HEK293 (cell line): ENCODE results near the gene URM1.

Experiments
- CTCF ChIA-PET: fragments of 350-600 bp; formaldehyde crosslinking; extraction: SDS; loops from one replicate; lab custom pipeline; 2021; ENCODE audit warnings: antibody characterized with exemption; lab: Yijun Ruan, JAX
- POLR2A ChIA-PET: fragments of 300-600 bp; formaldehyde crosslinking; extraction: SDS; loops from one replicate; lab custom pipeline; 2020; ENCODE audit warnings: antibody characterized with exemption, inconsistent platforms; lab: Yijun Ruan, JAX
- H3K27ac ChIP-seq: fragments of 200-500 bp; sonication (Bioruptor generic); 2 replicates; pipeline ENCODE4 v1.5.1; 2014; ENCODE audit warnings: low read depth, low read length, control low read depth, inconsistent platforms; ENCODE audit errors: extremely low read depth
- H3K36me3 ChIP-seq, 2 experiments: fragments of 200-500 bp in 1 of 2; sonication (Bioruptor generic) in 1 of 2; 1 replicate in 1 of 2; 2 replicates in 1 of 2; pipeline ENCODE4 v1.5.1; 2014 to 2017; ENCODE audit warnings: inconsistent platforms in 2 of 2, low read length in 2 of 2; ENCODE audit not compliant: control insufficient read depth in 2 of 2, insufficient read depth in 1 of 2
- H3K4me1 ChIP-seq: fragments of 200-500 bp; sonication (Bioruptor generic); 2 replicates; pipeline ENCODE4 v1.5.1; 2014; ENCODE audit warnings: mild to moderate bottlenecking, low read length, inconsistent platforms; ENCODE audit not compliant: control insufficient read depth, insufficient read depth
- H3K4me3 ChIP-seq: 2 replicates; pipeline ENCODE4 v1.5.1; 2011; ENCODE audit warnings: low read depth, mild to moderate bottlenecking, control low read depth, low read length, moderate library complexity
- H3K9me3 ChIP-seq: fragments of 200-500 bp; sonication (Bioruptor generic); 2 replicates; pipeline ENCODE4 v1.5.1; 2014; ENCODE audit warnings: low read depth, low read length, inconsistent platforms; ENCODE audit not compliant: control insufficient read depth, insufficient read depth
- GFI1B ChIP-seq: fragments of 450-650 bp; formaldehyde crosslinking; IDR thresholded peaks from 2 replicates; pipeline ENCODE4 v1.5.1; 2016; ENCODE audit warnings: missing biosample characterization, missing genetic modification characterization
- HOXC10 ChIP-seq: sonication (generic); formaldehyde crosslinking; IDR thresholded peaks from 2 replicates; pipeline ENCODE4 v1.8.1; 2023; ENCODE audit warnings: mild to moderate bottlenecking, missing genetic modification reagents
- KLF8 ChIP-seq: fragments of 450-650 bp; formaldehyde crosslinking; IDR thresholded peaks from 2 replicates; pipeline ENCODE4 v1.5.1; 2016; ENCODE audit warnings: missing biosample characterization, missing genetic modification characterization
- ZBTB17 ChIP-seq: fragments of 450-650 bp; formaldehyde crosslinking; IDR thresholded peaks from 2 replicates; pipeline ENCODE4 v1.5.1; 2016; ENCODE audit warnings: missing biosample characterization, missing genetic modification characterization
- ZBTB48 ChIP-seq: fragments of 450-650 bp; formaldehyde crosslinking; IDR thresholded peaks from 2 replicates; pipeline ENCODE4 v1.5.1; 2016; ENCODE audit warnings: missing biosample characterization, missing genetic modification characterization
- ZFP69B ChIP-seq: fragments of 450-650 bp; formaldehyde crosslinking; IDR thresholded peaks from 2 replicates; pipeline ENCODE4 v1.5.1; 2016; ENCODE audit warnings: missing biosample characterization, missing genetic modification characterization
- ZNF157 ChIP-seq: fragments of 450-650 bp; formaldehyde crosslinking; IDR thresholded peaks from 2 replicates; pipeline ENCODE4 v1.5.1; 2016; ENCODE audit warnings: missing biosample characterization, missing genetic modification characterization
- ZNF248 ChIP-seq: fragments of 450-650 bp; formaldehyde crosslinking; IDR thresholded peaks from 2 replicates; pipeline ENCODE4 v1.5.1; 2017; ENCODE audit warnings: missing biosample characterization, missing genetic modification characterization
- ZNF335 ChIP-seq: fragments of 450-650 bp; formaldehyde crosslinking; conservative IDR thresholded peaks from 2 replicates; pipeline ENCODE4 v1.5.1; 2016; ENCODE audit warnings: missing biosample characterization, missing genetic modification characterization
- ZNF394 ChIP-seq: fragments of 450-650 bp; formaldehyde crosslinking; IDR thresholded peaks from 2 replicates; pipeline ENCODE4 v1.5.1; 2016; ENCODE audit warnings: missing biosample characterization, missing genetic modification characterization, mild to moderate bottlenecking, moderate library complexity, borderline replicate concordance
- ZNF433 ChIP-seq: fragments of 450-650 bp; formaldehyde crosslinking; IDR thresholded peaks from 2 replicates; pipeline ENCODE4 v1.5.1; 2016; ENCODE audit warnings: missing biosample characterization, missing genetic modification characterization, low read depth
- ZNF549 ChIP-seq: fragments of 450-650 bp; IDR thresholded peaks from 2 replicates; pipeline ENCODE4 v1.5.1; 2018; ENCODE audit warnings: missing biosample characterization, missing genetic modification characterization, mild to moderate bottlenecking, inconsistent platforms, moderate library complexity
- ZNF585B ChIP-seq: fragments of 450-650 bp; formaldehyde crosslinking; IDR thresholded peaks from 2 replicates; pipeline ENCODE4 v1.5.1; 2016; ENCODE audit warnings: missing biosample characterization, missing genetic modification characterization
- ZNF670 ChIP-seq: fragments of 450-650 bp; formaldehyde crosslinking; IDR thresholded peaks from 2 replicates; pipeline ENCODE4 v1.5.1; 2016; ENCODE audit warnings: missing biosample characterization, missing genetic modification characterization, low read depth
- ZNF768 ChIP-seq: fragments of 450-650 bp; formaldehyde crosslinking; IDR thresholded peaks from 2 replicates; pipeline ENCODE4 v1.5.1; 2018; ENCODE audit warnings: missing biosample characterization, mild to moderate bottlenecking, missing genetic modification characterization
- TF ChIP-seq, protein P1 (sequence below): fragments of 450-650 bp; formaldehyde crosslinking; IDR thresholded peaks from 2 replicates; pipeline ENCODE4 v1.5.1; 2017; ENCODE audit warnings: missing biosample characterization, missing genetic modification characterization

Gene URM1

DNA sequence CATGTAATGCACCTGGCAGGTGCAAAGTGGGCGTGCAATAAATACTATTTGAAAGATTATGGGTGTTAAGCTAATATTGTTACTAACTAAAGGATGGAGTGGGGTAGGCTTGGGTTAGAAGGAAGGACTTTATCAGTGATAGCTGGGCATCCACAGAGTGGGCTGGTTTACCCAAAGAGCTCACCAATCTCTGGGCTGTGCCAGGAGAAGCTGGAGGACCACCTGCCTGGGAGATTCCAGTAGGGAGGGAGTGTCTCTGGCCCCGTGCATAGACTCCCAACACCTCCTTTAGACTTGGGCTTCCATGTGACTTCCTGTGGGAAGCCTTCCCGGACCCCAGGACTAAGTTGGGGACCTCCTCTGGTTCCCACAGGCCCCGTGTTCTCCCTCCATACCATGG is 5.6 kb upstream of the URM1 start:
- H3K27ac ChIP-seq: no peak overlapping the region
- H3K4me1 ChIP-seq: 0 out of 2 replicates have a peak, but pooled peaks cover 3% of the 10 kb centered on the region
- no peak overlapping the region for H3K4me3 ChIP-seq
- TF ChIP-seq ZNF335: no peak
- no peaks in the 10 kb centered on the region for H3K9me3 ChIP-seq
- CTCF ChIA-PET: interaction anchor here (0.7 kb wide), 1 partner anchor 47 kb away, joined by 3 read pairs; no protein-coding TSS in a partner anchor
- no peaks in the 10 kb centered on the region for H3K36me3 ChIP-seq
- POLR2A ChIA-PET: interaction anchor here (0.6 kb wide), 2 partner anchors 11 to 15 kb away, joined by 3 to 4 read pairs; no protein-coding TSS in a partner anchor

DNA sequence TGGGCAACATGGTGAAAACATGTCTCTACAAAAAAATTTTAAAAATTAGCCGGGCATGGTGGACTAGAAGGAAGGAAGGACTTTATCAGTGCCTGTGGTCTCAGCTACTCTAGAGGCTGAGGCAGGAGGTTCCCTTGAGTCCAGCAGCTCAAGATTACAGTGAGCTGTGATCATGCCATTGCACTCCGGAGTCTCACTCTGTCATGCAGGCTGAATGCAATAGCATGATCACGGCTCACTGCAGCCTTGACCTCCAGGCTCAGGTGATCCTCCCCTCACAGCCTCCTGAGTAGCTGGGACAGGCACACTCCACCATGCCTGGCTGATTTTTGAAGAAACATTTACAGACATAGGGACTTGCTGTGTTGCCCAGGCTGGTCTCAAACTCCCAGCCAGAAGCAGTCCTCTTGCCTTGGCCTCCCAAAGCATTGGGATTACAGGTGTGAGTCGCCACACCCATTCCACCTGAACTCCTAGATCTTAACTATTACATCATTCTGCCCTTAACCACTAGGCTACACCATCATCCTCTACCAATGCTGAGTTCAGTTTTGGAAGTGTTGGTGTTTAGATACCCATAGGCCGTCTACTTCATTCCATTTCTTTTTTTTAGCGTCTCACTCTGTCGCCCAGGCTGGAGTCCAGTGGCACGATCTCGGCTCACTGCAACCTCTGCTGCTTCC is 2.0 kb upstream of the URM1 start:
- H3K4me3 ChIP-seq: no peak overlapping the region
- POLR2A ChIA-PET: interaction anchor here (1.0 kb wide), 1 partner anchor 52 kb away, joined by 4 read pairs; the partner anchor contains the start of gene CERCAM
- no peak overlapping the region for H3K27ac ChIP-seq
- TF ChIP-seq KLF8 (tag by site-specific recombination) (no peak), ZNF585B (tag by site-specific recombination) (no peak), HOXC10 (CRISPR knock-in tag) (no peak), ZNF248 (no peak), ZNF157 (tag by site-specific recombination) (no peak)
- TF ChIP-seq, all 188 proteins: peak for 0
- H3K9me3 ChIP-seq: no peaks in the 10 kb centered on the region
- H3K4me1 ChIP-seq: 0 out of 2 replicates have a peak, but pooled peaks cover 3% of the 10 kb centered on the region
- peaks cover 0 to 9% of the 10 kb centered on the region in 2 experiments; a peak in 1 of 3 replicates for H3K36me3 ChIP-seq
- CTCF ChIA-PET: interaction anchor here (0.5 to 2.3 kb wide), 2 partner anchors 29 to 176 kb away, joined by 3 to 8 read pairs; no protein-coding TSS in a partner anchor

DNA sequence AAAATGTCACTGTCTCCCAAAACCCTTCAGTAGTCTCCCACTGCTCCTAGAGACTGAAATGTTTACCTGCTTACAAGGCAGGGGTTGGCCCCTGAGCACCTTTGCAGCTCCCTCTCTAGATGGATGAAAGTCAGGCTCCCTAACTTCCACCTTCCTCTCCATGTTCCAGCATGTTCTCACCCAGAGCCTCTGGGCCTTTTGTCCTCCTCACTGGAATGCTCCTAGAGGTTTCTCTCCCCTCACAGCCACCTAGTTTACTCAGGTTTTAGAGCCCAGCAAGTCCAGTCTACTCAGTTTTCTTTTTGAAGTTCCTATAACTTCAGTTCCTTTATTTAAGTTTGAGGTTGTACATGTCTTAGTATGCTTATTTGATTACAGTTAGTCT is 815 bp upstream of the URM1 start:
- Histone ChIP-seq H3K36me3 (peaks cover 0 to 13% of the 10 kb centered on the region in 2 experiments; a peak in 1 of 3 replicates), H3K4me3 (peak overlapping the region; percentile 74)
- CTCF ChIA-PET: interaction anchor here (0.7 to 2.9 kb wide), 7 partner anchors 9 to 395 kb away, joined by 3 to 20 read pairs (median 3); no protein-coding TSS in a partner anchor
- TF ChIP-seq ZBTB48 (tag by site-specific recombination) (peak; percentile 11; the same call in 1 of the 2 replicates), GFI1B (no peak)
- TF ChIP-seq, all 188 proteins: peak for 1
- Histone ChIP-seq H3K9me3 (no peaks in the 10 kb centered on the region), H3K27ac (peak overlapping the region; percentile 54), H3K4me1 (0 out of 2 replicates have a peak, but pooled peaks cover 3% of the 10 kb centered on the region)
- POLR2A ChIA-PET: interaction anchor here (1.1 to 3.6 kb wide), 8 partner anchors 9 to 177 kb away, joined by 3 to 33 read pairs (median 8); partner anchors contain the start of genes CERCAM, GOLGA2 and SWI5

DNA sequence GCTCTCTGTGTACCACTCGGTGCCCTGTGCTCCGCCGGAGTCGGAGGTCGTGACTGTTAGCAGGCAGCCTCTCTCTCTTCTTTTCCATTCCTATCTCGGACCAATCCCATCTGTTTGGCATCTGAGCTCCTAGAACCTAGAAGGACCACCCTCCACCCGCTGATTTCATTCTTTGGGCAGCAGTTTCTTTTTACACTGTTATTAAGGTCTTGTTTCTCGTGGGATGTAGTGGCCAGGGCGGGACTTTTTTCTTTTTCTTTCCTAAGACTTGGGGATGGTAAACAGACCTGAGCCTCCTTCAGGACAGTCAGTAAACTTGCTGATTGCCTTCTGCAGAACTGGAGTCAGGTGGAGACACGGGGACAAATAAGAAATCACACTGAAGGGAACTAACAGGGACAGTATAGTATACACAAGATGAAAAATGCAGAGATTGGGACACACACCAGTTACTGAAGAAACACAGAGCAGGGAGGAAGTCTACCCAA is 500 bp downstream of the URM1 start:
- CTCF ChIA-PET: interaction anchor here (0.6 to 2.9 kb wide), 4 partner anchors 10 to 58 kb away, joined by 3 to 20 read pairs (median 8); no protein-coding TSS in a partner anchor
- Histone ChIP-seq H3K36me3 (peaks cover 0 to 13% of the 10 kb centered on the region in 2 experiments; a peak in 1 of 3 replicates), H3K27ac (no peak overlapping the region; the same call in 1 of the 2 replicates), H3K4me1 (0 out of 2 replicates have a peak, but pooled peaks cover 3% of the 10 kb centered on the region), H3K9me3 (no peaks in the 10 kb centered on the region), H3K4me3 (peak overlapping the region; percentile 74)
- POLR2A ChIA-PET: interaction anchor here (0.5 to 3.6 kb wide), 30 partner anchors 9 to 803 kb away, joined by 3 to 33 read pairs (median 4); partner anchors contain the start of genes CERCAM, GOLGA2, ODF2 and SWI5
- TF ChIP-seq ZNF768 (tag by site-specific recombination) (no peak), ZBTB17 (peak; percentile 17; the same call in 1 of the 2 replicates)

DNA sequence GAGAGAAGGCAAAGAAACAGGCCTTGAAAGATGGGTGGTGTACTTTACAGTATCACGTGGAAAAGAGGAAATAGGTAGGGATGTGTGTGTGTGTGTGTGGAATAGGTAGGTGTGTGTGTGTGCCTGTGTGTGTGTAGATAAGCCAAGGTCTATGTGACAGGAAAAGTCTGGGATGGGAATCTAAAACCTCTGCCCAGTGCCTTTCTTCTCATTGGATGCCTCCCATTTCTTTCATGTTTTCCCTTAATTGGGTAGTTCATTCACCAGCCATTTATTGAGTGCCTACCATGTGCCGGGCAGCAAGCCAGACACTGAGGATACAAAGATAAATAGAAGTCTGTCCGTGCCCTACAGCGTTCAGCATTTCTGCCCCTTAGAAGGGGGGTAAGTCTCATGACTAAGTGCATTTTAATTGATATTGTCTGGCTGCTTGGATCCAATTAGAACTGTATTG is 1.0 kb downstream of the URM1 start:
- H3K4me1 ChIP-seq: 0 out of 2 replicates have a peak, but pooled peaks cover 3% of the 10 kb centered on the region
- TF ChIP-seq ZFP69B (tag by site-specific recombination) (no peak), ZNF670 (tag by site-specific recombination) (no peak), ZNF433 (tag by site-specific recombination) (0 out of 2 replicates have a peak, but pooled peaks have one; percentile 3), ZNF394 (tag by site-specific recombination) (no peak), ZNF549 (tag by site-specific recombination) (no peak), ZNF335 (peak; percentile 9; the same call in 1 of the 2 replicates)
- TF ChIP-seq, protein P1, sequence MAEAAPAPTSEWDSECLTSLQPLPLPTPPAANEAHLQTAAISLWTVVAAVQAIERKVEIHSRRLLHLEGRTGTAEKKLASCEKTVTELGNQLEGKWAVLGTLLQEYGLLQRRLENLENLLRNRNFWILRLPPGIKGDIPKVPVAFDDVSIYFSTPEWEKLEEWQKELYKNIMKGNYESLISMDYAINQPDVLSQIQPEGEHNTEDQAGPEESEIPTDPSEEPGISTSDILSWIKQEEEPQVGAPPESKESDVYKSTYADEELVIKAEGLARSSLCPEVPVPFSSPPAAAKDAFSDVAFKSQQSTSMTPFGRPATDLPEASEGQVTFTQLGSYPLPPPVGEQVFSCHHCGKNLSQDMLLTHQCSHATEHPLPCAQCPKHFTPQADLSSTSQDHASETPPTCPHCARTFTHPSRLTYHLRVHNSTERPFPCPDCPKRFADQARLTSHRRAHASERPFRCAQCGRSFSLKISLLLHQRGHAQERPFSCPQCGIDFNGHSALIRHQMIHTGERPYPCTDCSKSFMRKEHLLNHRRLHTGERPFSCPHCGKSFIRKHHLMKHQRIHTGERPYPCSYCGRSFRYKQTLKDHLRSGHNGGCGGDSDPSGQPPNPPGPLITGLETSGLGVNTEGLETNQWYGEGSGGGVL: 0 out of 2 replicates have a peak, but pooled peaks have one; percentile 22
- CTCF ChIA-PET: interaction anchor here (0.6 to 2.9 kb wide), 4 partner anchors 10 to 58 kb away, joined by 3 to 20 read pairs (median 8); no protein-coding TSS in a partner anchor
- peak overlapping the region; percentile 74 for H3K4me3 ChIP-seq
- H3K36me3 ChIP-seq: peaks cover 0 to 13% of the 10 kb centered on the region in 2 experiments; a peak in 1 of 3 replicates
- POLR2A ChIA-PET: interaction anchor here (0.6 to 3.6 kb wide), 7 partner anchors 8 to 68 kb away, joined by 4 to 33 read pairs (median 4); partner anchors contain the start of gene CERCAM
- H3K9me3 ChIP-seq: no peaks in the 10 kb centered on the region
- H3K27ac ChIP-seq: no peak overlapping the region
